HepG2 (cell line): Measurements from ENCODE around the gene CASZ1. TPM values are rescaled to one million over a fixed set of nuclear protein-coding genes. Genes with fewer than 3 reads are reported as not detected.

Source experiments
- ATAC-seq: fragments of 200-7000 bp; cut with Tn5 transposase; 3 replicates; pipeline ENCODE4 v1.9.1; 2020; ENCODE audit warnings: mild to moderate bottlenecking, moderate library complexity
- BruUV-seq: library from RNA; stranded (reverse); fragments of 400-500 nt; replicated peaks from 2 replicates; lab custom pipeline; 2021; lab: Mats Ljungman, UMichigan
- CTCF ChIA-PET: fragments of 300-600 bp; formaldehyde crosslinking; extraction: SDS; loops from one replicate; lab custom pipeline; 2021; ENCODE audit warnings: low total read pairs, inconsistent platforms, low intra/inter-chr PET ratio; lab: Yijun Ruan, JAX
- POLR2A ChIA-PET: fragments of 350-600 bp; sonication (Branson Sonifier 250); formaldehyde crosslinking; loops from one replicate; lab custom pipeline; 2020; ENCODE audit warnings: antibody characterized with exemption, inconsistent platforms; lab: Yijun Ruan, JAX
- DNase-seq: peaks from one replicate; pipeline ENCODE4 v3.0.0-alpha.2; 2015; ENCODE audit warnings: low spot score
- FAIRE-seq: peaks from 3 replicates; lab custom pipeline; 2011; peaks lifted over from hg19 to GRCh38; lab: Jason Lieb, UNC
- H2AFZ ChIP-seq: one replicate; pipeline ENCODE4 v1.6.1; 2011; ENCODE audit warnings: low read length, inconsistent platforms
- H3K27ac ChIP-seq: fragments of 300-600 bp; 3 replicates; pipeline ENCODE4 v1.8.0; 2011; ENCODE audit warnings: mixed run types, mild to moderate bottlenecking, mixed read lengths, low read length, inconsistent platforms; ENCODE audit not compliant: insufficient read depth; ENCODE audit errors: extremely low read length
- H3K27me3 ChIP-seq, 2 experiments: fragments of 200-600 bp in 1 of 2; 2 replicates in 1 of 2; 3 replicates in 1 of 2; pipeline versions ENCODE4 v1.6.0 to v1.8.0; 2011; ENCODE audit warnings: low read length in 2 of 2, mild to moderate bottlenecking in 2 of 2, moderate library complexity in 2 of 2, inconsistent platforms in 1 of 2; ENCODE audit not compliant: insufficient read depth in 2 of 2, control insufficient read depth in 1 of 2
- H3K36me3 ChIP-seq, 2 experiments: fragments of 200-600 bp in 1 of 2; replicated peaks in 1 of 2; 2 replicates in 1 of 2; 3 replicates in 1 of 2; pipeline versions ENCODE4 v1.5.1 to v1.8.0; 2011; ENCODE audit warnings: low read length in 2 of 2, inconsistent platforms in 1 of 2; ENCODE audit not compliant: insufficient read depth in 2 of 2, control insufficient read depth in 1 of 2
- H3K4me1 ChIP-seq: 2 replicates; pipeline ENCODE4 v1.5.1; 2012; ENCODE audit warnings: low read length, inconsistent platforms; ENCODE audit not compliant: insufficient read depth
- H3K4me2 ChIP-seq: 2 replicates; pipeline ENCODE4 v1.6.0; 2011; ENCODE audit warnings: low read depth, low read length, inconsistent platforms
- H3K4me3 ChIP-seq, 3 experiments: fragments of 200-600 bp in 1 of 3; sonication (generic), shearing (Covaris generic) in 1 of 3; replicated peaks in 1 of 3; 2 replicates each; pipeline ENCODE4 v1.5.1; 2011 to 2016; ENCODE audit warnings: low read length in 3 of 3, inconsistent platforms in 2 of 3, low read depth in 2 of 3, mild to moderate bottlenecking in 2 of 3, control low read depth in 1 of 3, mixed read lengths in 1 of 3; ENCODE audit not compliant: insufficient read depth in 1 of 3
- H3K79me2 ChIP-seq: one replicate; pipeline ENCODE4 v1.6.1; 2011; ENCODE audit warnings: low read length, inconsistent platforms; ENCODE audit not compliant: insufficient read depth
- H3K9ac ChIP-seq: 2 replicates; pipeline ENCODE4 v1.6.0; 2011; ENCODE audit warnings: mild to moderate bottlenecking, low read depth, low read length, inconsistent platforms; ENCODE audit not compliant: insufficient read depth
- H3K9me3 ChIP-seq: 2 replicates; pipeline ENCODE4 v1.5.1; 2012; ENCODE audit warnings: mild to moderate bottlenecking, low read length
- H4K20me1 ChIP-seq: 2 replicates; pipeline ENCODE4 v1.6.0; 2011; ENCODE audit warnings: inconsistent platforms, mild to moderate bottlenecking, low read length, moderate library complexity; ENCODE audit not compliant: insufficient read depth
- ASH2L ChIP-seq: fragments of 300-600, 200-600 bp; sonication (generic); IDR thresholded peaks from 2 replicates; pipeline ENCODE4 v1.7.0; 2017; ENCODE audit warnings: low read depth, mild to moderate bottlenecking, moderate library complexity, mixed read lengths, low read length; ENCODE audit not compliant: insufficient read length
- FOXM1 ChIP-seq: sonication (generic); formaldehyde crosslinking; IDR thresholded peaks from 2 replicates; pipeline ENCODE4 v1.5.0; 2020; ENCODE audit warnings: missing genetic modification reagents
- MTA1 ChIP-seq: sonication (generic); formaldehyde crosslinking; IDR thresholded peaks from 2 replicates; pipeline ENCODE4 v1.4.0; 2020; ENCODE audit warnings: missing genetic modification reagents, mild to moderate bottlenecking, borderline replicate concordance
- SNAPC5 ChIP-seq: sonication (generic); formaldehyde crosslinking; IDR thresholded peaks from 2 replicates; pipeline ENCODE4 v1.8.1; 2023; ENCODE audit warnings: mild to moderate bottlenecking, missing genetic modification reagents, borderline replicate concordance
- TFDP1 ChIP-seq: IDR thresholded peaks from 2 replicates; pipeline ENCODE4 v1.6.1; 2016; ENCODE audit warnings: missing compliant biosample characterization, missing genetic modification reagents, borderline replicate concordance
- THRA ChIP-seq: sonication (generic); formaldehyde crosslinking; IDR thresholded peaks from 2 replicates; pipeline ENCODE4 v1.4.0; 2020; ENCODE audit warnings: missing genetic modification reagents, borderline replicate concordance
- TSC22D2 ChIP-seq: sonication (generic); formaldehyde crosslinking; IDR thresholded peaks from 2 replicates; pipeline ENCODE4 v1.5.1; 2020; ENCODE audit warnings: missing genetic modification reagents, mild to moderate bottlenecking, borderline replicate concordance
- U2AF1 ChIP-seq: fragments of 200-400 bp; formaldehyde crosslinking; optimal IDR thresholded peaks from 2 replicates; pipeline ENCODE3; 2017; ENCODE audit warnings: mild to moderate bottlenecking, low read depth, low read length
- ZNF274 ChIP-seq: sonication (generic); formaldehyde crosslinking; IDR thresholded peaks from 2 replicates; pipeline ENCODE4 v1.5.1; 2020; ENCODE audit warnings: mild to moderate bottlenecking, missing genetic modification reagents
- ZNF280B ChIP-seq: sonication (generic); formaldehyde crosslinking; IDR thresholded peaks from 2 replicates; pipeline ENCODE4 v1.5.0; 2020; ENCODE audit warnings: missing genetic modification reagents, mild to moderate bottlenecking, borderline replicate concordance
- ZNF350 ChIP-seq: sonication (generic); formaldehyde crosslinking; IDR thresholded peaks from 2 replicates; pipeline ENCODE4 v1.4.0; 2020; ENCODE audit warnings: mild to moderate bottlenecking, low read depth, missing genetic modification reagents, borderline replicate concordance
- ZNF530 ChIP-seq: sonication (generic); formaldehyde crosslinking; IDR thresholded peaks from 2 replicates; pipeline ENCODE4 v1.5.0; 2020; ENCODE audit warnings: low read depth, mild to moderate bottlenecking, missing genetic modification reagents
- WGBS: methylation state at CpG from one replicate; pipeline ENCODE4 v1.1.6; 2017; ENCODE audit warnings: low lambda C conversion rate; 5-methylcytosine and 5-hydroxymethylcytosine counted together
- in situ Hi-C: cut with HindIII; loops from 2 replicates; pipeline ENCODE4 v1.10.0; 2017; ENCODE audit warnings: low pct_unique_long_range_greater_than_20kb; ENCODE audit not compliant: extremely low pct_ligation_motif_present
- intact Hi-C: fragments of 100-400 bp; cut with micrococcal nuclease; formaldehyde crosslinking; loops from one replicate; pipeline ENCODE4 v1.10.0; 2022; ENCODE audit not compliant: unreplicated experiment
- polyA plus RNA-seq, 8 experiments: library from polyadenylated mRNA; depleted of rRNA in 3 of 8; stranded (reverse) in 7 of 8; unstranded in 1 of 8; fragments of >200 nt; fragmentation: Illumina TruSeq in 4 of 8; extraction: Trizol in 4 of 8; gene quantifications; 2 replicates each; pipeline versions ENCODE4 v1.2.1 to v1.2.3, GENCODE V29; 2011 to 2016; ENCODE audit warnings: low read depth in 4 of 8, missing spikeins in 1 of 8, mixed read lengths in 1 of 8; ENCODE audit not compliant: insufficient read depth in 1 of 8
- total RNA-seq, 5 experiments: library from RNA; depleted of rRNA; stranded (reverse); fragments of >200 nt; fragmentation: Illumina TruSeq; extraction: Trizol; gene quantifications; 2 replicates each; pipeline ENCODE4 v1.2.3, GENCODE V29; 2016; ENCODE audit warnings: low read depth in 1 of 5
- TF ChIP-seq, protein P1 (sequence below): sonication (generic); formaldehyde crosslinking; IDR thresholded peaks from 2 replicates; pipeline ENCODE4 v1.4.0; 2020; ENCODE audit warnings: missing genetic modification reagents, borderline replicate concordance
- TF ChIP-seq, protein P2 (sequence below): sonication (generic); formaldehyde crosslinking; IDR thresholded peaks from 2 replicates; pipeline ENCODE4 v1.8.0; 2022; ENCODE audit warnings: missing genetic modification reagents, mild to moderate bottlenecking, inconsistent platforms, borderline replicate concordance

CASZ1 gene
- total and polyA plus RNA-seq, 2 of the 13 experiments (the other 11 are each of a cell fraction or from before 2014, with no cell fraction given), result 1.9 to 3.7 TPM

DNA sequence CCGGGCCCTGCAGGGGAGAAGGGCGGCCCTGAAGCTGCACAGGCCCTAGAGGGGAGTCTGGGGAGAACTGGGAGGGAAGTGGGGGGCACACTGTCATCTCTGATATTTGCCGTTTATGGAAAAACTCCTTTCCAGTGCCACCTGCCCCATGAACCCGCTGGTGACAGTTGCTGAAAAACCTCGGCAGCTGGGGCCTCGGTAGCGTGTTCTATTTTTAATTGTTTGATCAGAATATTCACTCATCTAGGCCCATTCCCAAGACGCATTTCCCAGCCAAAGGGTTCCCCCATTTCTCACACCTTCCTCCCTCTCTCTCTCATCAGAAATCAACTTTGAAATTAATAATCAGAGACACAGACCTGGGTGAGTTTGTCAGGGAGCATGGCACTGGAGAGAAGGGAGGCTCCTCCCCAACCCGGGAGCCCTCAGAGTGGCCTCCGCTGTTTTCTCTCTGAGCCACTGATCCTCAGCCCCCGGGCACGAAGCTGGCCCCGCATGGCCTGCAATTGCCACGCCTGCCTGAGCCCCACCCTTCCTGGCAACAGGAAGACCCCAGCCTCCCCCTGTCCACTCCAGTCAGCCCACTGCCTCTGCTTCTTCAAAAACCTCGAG is 111.1 kb downstream of the CASZ1 start:
- BruUV-seq, result no TSS peak
- H4K20me1 ChIP-seq, result no peaks in the 10 kb centered on the region
- peak overlapping the region; percentile 76 for H3K4me2 ChIP-seq
- H3K27ac ChIP-seq, result peak overlapping the region; percentile 90
- ChIA-PET POLR2A (interaction anchor here (0.8 to 1.8 kb wide), 5 partner anchors 8 to 178 kb away, joined by 3 to 26 read pairs (median 6); no protein-coding TSS in a partner anchor), CTCF (no interaction called here)
- WGBS, result 74% methylated on average over 12 of the region's 15 CpGs
- in situ Hi-C loops, result no loop called here
- peak overlapping the region; percentile 71 for H3K9ac ChIP-seq
- no peak for ATAC-seq
- H3K27me3 ChIP-seq, result no peaks in the 10 kb centered on the region; a peak in 1 of 5 replicates
- no peak for FAIRE-seq
- H3K4me3 ChIP-seq, result peak overlapping the region in 2 of 3 experiments; percentile 44 to 61; a peak in 4 of 6 replicates
- DNase-seq, result no peak
- no peaks in the 10 kb centered on the region for H3K36me3 ChIP-seq
- no peaks in the 10 kb centered on the region for H3K9me3 ChIP-seq
- intact Hi-C loops, result loop anchor here (5.0 kb wide), 1 partner anchor 173 kb away; no protein-coding TSS in a partner anchor
- H3K79me2 ChIP-seq, result no peaks in the 10 kb centered on the region
- H3K4me1 ChIP-seq, result peaks cover 84% of the 10 kb centered on the region
- no peak overlapping the region for H2AFZ ChIP-seq
- TF ChIP-seq, protein P1, sequence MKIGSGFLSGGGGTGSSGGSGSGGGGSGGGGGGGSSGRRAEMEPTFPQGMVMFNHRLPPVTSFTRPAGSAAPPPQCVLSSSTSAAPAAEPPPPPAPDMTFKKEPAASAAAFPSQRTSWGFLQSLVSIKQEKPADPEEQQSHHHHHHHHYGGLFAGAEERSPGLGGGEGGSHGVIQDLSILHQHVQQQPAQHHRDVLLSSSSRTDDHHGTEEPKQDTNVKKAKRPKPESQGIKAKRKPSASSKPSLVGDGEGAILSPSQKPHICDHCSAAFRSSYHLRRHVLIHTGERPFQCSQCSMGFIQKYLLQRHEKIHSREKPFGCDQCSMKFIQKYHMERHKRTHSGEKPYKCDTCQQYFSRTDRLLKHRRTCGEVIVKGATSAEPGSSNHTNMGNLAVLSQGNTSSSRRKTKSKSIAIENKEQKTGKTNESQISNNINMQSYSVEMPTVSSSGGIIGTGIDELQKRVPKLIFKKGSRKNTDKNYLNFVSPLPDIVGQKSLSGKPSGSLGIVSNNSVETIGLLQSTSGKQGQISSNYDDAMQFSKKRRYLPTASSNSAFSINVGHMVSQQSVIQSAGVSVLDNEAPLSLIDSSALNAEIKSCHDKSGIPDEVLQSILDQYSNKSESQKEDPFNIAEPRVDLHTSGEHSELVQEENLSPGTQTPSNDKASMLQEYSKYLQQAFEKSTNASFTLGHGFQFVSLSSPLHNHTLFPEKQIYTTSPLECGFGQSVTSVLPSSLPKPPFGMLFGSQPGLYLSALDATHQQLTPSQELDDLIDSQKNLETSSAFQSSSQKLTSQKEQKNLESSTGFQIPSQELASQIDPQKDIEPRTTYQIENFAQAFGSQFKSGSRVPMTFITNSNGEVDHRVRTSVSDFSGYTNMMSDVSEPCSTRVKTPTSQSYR, result no peak
- TF ChIP-seq, protein P2, sequence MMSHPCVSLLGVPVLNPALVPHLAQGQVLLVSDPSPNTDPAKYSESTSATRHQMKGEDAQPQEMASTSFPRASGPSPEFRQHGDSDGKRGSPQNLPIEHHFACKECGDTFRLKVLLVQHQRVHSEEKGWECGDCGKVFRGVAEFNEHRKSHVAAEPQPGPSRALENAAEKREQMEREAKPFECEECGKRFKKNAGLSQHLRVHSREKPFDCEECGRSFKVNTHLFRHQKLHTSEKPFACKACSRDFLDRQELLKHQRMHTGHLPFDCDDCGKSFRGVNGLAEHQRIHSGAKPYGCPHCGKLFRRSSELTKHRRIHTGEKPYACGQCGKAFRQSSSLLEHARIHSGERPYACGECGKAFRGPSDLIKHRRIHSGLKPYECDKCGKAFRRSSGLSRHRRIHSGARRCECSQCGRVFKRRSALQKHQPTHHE, result no peak
- TF ChIP-seq TSC22D2 (CRISPR knock-in tag) (no peak), FOXM1 (CRISPR knock-in tag) (no peak), SNAPC5 (CRISPR knock-in tag) (no peak), ASH2L (no peak), ZNF280B (CRISPR knock-in tag) (peak; percentile 45; the same call in 1 of the 2 replicates), ZNF530 (CRISPR knock-in tag) (no peak), U2AF1 (no peak), TFDP1 (CRISPR knock-in tag) (0 out of 2 replicates have a peak, but pooled peaks have one; percentile 17), THRA (no peak), ZNF274 (CRISPR knock-in tag) (no peak), MTA1 (CRISPR knock-in tag) (peak; percentile 2; the same call in 1 of the 2 replicates), ZNF350 (no peak)
